Activated gamma-delta T cell treated with Interleukin-2 at 50 U/mL for 16 hours (primary cell): Measurements from ENCODE around the gene UAP1L1.
A peak's percentile ranks its signal among the peaks of the same experiment; 100 is the strongest.
"Not testable (repeated sequence)": the region's sequence is repeated elsewhere in the genome, so short reads cannot be mapped to it uniquely, and the experiment has no call there.

Experiments used
- DNase-seq: peaks from one replicate; pipeline ENCODE4 v3.0.0-alpha.2; 2020

UAP1L1 gene

GRCh38 chr9:137116728-137117127 lies 39.4 kb downstream of the UAP1L1 start:
- DNase-seq = no peak

DNA sequence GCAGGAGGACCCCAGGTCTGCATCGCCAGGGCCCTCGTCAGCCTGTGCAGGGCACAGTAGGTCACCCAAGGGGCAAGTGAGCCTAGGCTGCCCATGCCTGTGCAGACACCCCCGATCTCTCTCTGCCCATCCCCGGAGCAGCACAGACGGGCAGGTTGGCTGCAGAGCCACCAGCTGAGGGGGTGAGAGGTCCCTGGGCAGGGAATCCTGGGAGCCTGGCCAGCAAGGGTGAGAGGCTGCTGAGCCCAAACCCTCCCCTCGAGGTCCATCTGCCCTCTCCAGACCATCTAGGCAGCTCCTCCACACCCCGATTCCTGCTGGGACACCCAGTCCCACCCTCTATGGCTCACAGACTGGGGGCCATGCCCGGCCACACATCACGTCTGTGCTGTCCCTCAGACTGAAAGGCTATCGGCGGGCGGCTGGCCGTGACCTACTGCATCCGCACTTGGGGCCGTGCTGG lies 40.0 kb downstream of the UAP1L1 start:
- DNase-seq = no peak

GRCh38 chr9:137118092-137118603 lies 40.8 kb downstream of the UAP1L1 start:
- not testable (repeated sequence) for DNase-seq

DNA sequence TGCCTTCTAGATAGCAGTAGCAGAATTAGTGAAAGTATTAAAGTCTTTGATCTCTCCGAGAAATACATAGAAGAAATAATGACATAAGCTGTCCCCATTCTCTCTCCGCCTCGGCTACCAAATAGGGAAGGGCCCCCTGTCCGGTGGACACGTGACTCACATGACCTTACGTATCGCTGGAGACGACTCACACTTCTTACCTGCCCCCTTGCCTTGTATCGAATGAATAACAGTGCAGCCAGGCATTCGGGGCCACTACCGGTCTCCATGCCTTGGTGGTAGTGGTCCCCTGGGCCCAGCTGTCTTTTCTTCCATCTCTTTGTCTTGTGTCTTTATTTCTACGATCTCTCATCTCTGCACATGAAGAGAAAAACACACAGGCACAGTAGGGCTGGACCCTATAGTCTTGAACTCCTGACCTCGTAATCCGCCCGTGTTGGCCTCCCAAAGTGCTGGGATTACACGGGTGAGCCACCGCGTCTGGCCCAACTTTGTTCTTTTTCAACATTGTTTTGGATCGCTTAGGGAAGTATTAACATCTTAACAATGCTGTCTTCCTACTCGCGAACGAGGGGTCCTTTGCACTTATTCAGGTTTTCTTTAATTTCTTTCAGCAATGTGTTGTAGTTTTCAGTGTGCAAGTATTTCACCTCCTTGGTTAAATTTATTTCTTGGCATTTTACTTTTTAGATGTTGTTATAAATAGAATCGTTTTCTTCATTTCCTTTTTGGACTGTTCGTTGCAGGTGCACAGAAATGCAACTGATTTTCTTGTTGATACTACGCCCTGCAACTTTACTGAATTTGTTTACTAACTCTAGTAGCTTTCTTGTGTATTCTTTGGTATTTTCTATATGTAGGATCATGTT lies 44.8 kb downstream of the UAP1L1 start:
- not testable (repeated sequence) for DNase-seq

- DNase-seq = not testable (repeated sequence)
These were observed 45.6 kb downstream of the UAP1L1 start for GRCh38 chr9:137122796-137123467.

DNA sequence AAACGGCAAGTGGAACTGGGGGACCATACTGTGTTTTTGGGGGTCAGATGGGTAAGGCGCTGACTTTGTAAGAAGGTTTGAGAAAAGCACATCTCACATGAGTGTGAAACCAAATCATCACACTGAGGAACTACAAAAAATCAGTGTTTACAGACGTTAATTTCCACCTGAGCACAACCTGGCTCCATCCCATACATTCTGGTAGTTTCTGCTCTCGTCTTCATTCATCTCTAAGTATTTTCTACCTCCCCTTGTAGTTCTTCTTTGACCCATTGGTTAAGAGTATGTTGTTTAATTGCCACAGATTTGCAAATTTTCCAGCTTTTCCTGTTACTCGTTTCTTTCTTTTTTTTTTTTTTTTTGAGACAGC lies 46.1 kb downstream of the UAP1L1 start:
- DNase-seq = no peak

DNA sequence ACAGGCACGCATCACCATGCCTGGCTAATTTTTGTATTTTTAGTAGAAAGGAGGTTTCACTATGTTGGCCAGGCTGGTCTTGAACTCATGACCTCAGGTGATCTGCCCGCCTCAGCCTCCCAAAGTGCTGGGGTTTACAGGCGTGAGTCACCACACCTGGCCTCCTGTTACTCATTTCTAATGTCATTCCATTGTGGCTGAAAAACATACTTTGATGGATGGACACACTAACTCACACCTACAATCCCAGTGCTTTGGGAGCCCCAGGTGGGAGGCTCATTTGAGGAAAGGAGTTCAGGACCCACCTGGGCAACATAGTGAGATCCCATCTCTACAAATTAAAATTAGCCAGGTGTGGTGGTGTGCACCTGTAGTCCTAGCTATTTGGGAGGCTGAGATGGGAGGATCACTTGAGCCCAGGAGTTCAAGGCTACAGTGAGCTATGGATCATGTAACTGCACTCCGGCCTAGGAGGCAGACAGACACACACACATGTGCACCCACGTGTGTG lies 46.7 kb downstream of the UAP1L1 start:
- not testable (repeated sequence) for DNase-seq

DNA sequence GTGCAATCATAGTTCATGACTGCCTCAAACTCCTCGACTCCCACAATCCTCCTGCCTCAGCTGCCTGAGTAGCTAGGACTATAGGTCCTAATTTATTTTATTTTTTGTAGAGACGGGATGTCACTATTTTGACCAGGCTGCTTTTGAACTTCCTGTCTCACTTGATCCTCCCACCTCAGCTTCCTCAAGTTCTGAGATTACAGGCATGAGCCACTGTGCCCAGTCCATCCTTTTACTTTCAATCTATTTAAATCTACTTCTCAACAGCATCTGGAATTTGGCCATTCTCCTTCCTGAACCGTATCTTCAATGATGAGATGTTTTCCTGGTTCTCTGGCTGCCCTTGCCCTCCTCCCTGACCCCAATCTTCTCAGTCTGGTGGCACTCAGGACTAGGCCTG lies 49.5 kb downstream of the UAP1L1 start:
- DNase-seq = no peak

- DNase-seq = no peak
These were observed 50.2 kb downstream of the UAP1L1 start for GRCh38 chr9:137127301-137128157.

- DNase-seq = no peak
These were observed 51.0 kb downstream of the UAP1L1 start for GRCh38 chr9:137128158-137128861.

- DNase-seq = no peak
These were observed 51.6 kb downstream of the UAP1L1 start for GRCh38 chr9:137128862-137129455.

DNA sequence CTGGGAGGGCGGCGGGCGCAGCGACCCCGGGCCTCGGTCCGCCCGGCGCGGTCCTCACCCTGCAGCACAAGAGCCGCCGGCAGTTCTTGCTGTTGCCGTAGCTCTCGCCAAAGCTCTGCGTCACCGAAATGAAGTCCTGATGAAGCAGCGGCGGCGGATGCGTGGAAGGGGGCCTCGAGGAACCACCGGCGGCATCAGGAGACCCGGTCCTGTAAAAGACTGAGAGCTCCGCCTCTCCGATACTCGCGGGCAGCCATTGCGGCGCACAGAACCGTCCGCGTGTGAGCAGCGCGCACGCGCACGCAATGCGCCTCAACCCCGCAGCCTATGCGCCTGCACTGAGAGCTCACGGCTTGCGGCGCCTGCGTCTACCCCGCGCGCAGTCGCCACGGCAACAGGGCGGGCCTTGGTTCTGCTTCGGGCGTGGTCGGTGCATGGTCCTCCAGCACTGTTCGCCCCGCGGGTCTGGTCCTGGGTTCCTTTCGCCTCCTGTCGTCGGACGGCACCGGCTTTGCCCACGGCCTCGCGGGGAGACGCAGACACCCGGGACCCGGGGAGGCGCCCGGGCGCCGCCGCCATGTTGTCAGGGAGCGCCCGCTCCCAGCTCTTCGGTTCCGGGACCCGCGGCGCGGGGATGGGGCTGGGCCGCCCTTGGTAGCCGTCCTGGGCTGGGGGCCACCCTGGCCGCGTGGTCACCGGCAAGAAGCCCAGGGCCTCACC lies 52.3 kb downstream of the UAP1L1 start:
- DNase-seq = peak; percentile 85

- no peak for DNase-seq
These were observed 52.9 kb downstream of the UAP1L1 start for GRCh38 chr9:137130176-137130755.
